MM.1S (cell line): ENCODE data around the gene SLC6A7.

Experiments
- EZH2 ChIP-seq: fragments of 300-600 bp; sonication (generic); optimal IDR thresholded peaks from 2 replicates; pipeline ENCODE3; 2017; ENCODE audit warnings: low read depth, mild to moderate bottlenecking, antibody characterized with exemption, low read length, mixed read lengths
- EZH2phosphoT487 ChIP-seq: fragments of 300-600 bp; sonication (generic); IDR thresholded peaks from 2 replicates; pipeline ENCODE4 v1.6.1; 2018; ENCODE audit warnings: antibody characterized with exemption, low read length
- TF ChIP-seq, protein P1 (sequence below): fragments of 300-600 bp; sonication (generic); IDR thresholded peaks from 2 replicates; pipeline ENCODE4 v1.5.1; 2016; ENCODE audit warnings: antibody characterized with exemption, low read length, mixed read lengths

DNA sequence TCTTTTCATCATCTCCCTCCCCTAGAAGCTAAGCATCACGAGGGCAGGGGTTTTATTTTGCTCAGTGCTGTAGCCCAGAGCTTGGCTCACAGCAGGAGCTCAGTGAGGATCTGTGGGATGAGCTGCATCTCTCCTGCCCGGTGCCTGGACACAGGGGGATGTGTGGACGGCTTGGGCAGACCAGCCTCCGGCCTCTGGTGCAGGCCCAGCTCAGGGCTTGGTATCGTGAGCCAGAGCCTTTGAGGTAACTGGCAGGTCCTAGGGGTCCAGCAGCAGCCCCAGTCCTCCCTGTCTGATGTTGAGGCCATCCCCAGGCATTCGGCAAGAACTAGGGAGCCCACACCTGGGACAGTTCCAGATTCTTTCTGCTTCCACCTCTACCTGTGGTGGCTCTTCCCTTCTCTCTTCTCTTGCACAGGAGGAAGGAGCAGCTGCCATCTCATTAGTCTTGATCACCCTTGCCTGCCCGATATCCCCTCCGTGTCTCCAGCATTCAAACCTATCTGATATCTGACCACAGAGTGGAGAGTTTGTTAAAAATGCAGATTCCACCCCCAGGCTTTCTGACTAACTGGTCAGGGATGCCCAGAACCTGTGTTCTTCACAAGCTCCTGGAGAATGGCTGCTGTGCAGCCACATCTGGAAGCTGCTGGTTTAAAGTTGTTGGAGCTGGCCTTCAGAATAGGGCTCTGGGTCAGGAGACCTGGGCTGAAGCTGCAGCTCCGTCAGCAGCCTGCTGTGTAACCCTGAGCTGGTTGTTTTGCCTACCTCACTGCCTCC is 7.9 kb upstream of the SLC6A7 start:
- TF ChIP-seq, protein P1, sequence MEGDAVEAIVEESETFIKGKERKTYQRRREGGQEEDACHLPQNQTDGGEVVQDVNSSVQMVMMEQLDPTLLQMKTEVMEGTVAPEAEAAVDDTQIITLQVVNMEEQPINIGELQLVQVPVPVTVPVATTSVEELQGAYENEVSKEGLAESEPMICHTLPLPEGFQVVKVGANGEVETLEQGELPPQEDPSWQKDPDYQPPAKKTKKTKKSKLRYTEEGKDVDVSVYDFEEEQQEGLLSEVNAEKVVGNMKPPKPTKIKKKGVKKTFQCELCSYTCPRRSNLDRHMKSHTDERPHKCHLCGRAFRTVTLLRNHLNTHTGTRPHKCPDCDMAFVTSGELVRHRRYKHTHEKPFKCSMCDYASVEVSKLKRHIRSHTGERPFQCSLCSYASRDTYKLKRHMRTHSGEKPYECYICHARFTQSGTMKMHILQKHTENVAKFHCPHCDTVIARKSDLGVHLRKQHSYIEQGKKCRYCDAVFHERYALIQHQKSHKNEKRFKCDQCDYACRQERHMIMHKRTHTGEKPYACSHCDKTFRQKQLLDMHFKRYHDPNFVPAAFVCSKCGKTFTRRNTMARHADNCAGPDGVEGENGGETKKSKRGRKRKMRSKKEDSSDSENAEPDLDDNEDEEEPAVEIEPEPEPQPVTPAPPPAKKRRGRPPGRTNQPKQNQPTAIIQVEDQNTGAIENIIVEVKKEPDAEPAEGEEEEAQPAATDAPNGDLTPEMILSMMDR, result no peak
- TF ChIP-seq EZH2, result no peak
- TF ChIP-seq EZH2phosphoT487, result no peak
